Neutrophil (primary cell): Measurements from ENCODE around the gene MSI2.
"Not testable (repeated sequence)": the region's sequence is repeated elsewhere in the genome, so short reads cannot be mapped to it uniquely, and the experiment has no call there.

Experiments used
- H3K27ac ChIP-seq: fragments of 200-600 bp; sonication (generic); 2 replicates; pipeline ENCODE4 v1.5.1; 2016; ENCODE audit warnings: mild to moderate bottlenecking, moderate library complexity
- H3K27me3 ChIP-seq: fragments of 200-600 bp; sonication (generic); 2 replicates; pipeline ENCODE4 v1.6.0; 2016; ENCODE audit warnings: mild to moderate bottlenecking
- H3K36me3 ChIP-seq: fragments of 200-600 bp; sonication (generic); 2 replicates; pipeline ENCODE4 v1.5.1; 2017
- H3K4me1 ChIP-seq, 2 experiments: fragments of 200-600 bp in 1 of 2; sonication (generic) in 1 of 2; 1 replicate in 1 of 2; 2 replicates in 1 of 2; pipeline versions ENCODE4 v1.5.1 to v1.6.1; 2013 to 2016; ENCODE audit warnings: low read depth in 1 of 2, low read length in 1 of 2, mild to moderate bottlenecking in 1 of 2, moderate library complexity in 1 of 2; ENCODE audit not compliant: control insufficient read depth in 1 of 2, insufficient read depth in 1 of 2
- H3K4me3 ChIP-seq, 2 experiments: fragments of 200-600 bp in 1 of 2; sonication (generic) in 1 of 2; 1 replicate in 1 of 2; 2 replicates in 1 of 2; pipeline ENCODE4 v1.5.1; 2013 to 2016; ENCODE audit warnings: low read depth in 1 of 2, low read length in 1 of 2, mild to moderate bottlenecking in 1 of 2, moderate library complexity in 1 of 2
- H3K9me3 ChIP-seq: fragments of 200-600 bp; sonication (generic); 2 replicates; pipeline ENCODE4 v1.5.1; 2016
- TF ChIP-seq, protein P1 (sequence below): fragments of 200-600 bp; sonication (generic); IDR thresholded peaks from 2 replicates; pipeline ENCODE4 v1.5.1; 2016; ENCODE audit warnings: antibody characterized with exemption

Gene MSI2

DNA sequence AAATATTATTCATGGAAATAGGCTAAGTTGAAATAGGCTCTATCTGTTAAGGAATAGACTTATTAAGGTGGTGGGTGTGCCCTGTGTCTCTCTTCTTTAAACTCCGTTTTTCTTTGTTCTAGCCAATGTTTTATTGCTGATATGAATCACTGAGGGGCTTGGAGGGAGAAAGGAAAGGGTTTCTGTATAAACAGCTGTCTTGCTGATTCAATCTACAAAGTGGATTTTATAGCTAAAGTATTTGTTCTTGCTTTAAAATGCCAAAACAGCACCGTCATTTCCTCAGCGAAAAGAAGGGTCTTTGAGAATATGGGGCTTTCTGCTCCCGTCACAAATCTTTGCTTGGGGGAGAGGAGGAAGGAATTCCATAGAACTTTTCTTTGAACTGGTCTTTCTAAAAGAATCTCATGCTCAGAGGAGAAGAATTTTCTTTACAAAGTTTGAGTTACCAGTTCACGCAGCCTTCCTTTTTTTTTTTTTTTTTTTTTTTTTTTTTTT is 39.3 kb downstream of the MSI2 start:
- Histone ChIP-seq H3K4me1 (no peaks in the 10 kb centered on the region), H3K4me3 (no peak overlapping the region), H3K36me3 (no peaks in the 10 kb centered on the region), H3K27ac (no peak overlapping the region), H3K9me3 (no peaks in the 10 kb centered on the region), H3K27me3 (no peaks in the 10 kb centered on the region)
- TF ChIP-seq, protein P1, sequence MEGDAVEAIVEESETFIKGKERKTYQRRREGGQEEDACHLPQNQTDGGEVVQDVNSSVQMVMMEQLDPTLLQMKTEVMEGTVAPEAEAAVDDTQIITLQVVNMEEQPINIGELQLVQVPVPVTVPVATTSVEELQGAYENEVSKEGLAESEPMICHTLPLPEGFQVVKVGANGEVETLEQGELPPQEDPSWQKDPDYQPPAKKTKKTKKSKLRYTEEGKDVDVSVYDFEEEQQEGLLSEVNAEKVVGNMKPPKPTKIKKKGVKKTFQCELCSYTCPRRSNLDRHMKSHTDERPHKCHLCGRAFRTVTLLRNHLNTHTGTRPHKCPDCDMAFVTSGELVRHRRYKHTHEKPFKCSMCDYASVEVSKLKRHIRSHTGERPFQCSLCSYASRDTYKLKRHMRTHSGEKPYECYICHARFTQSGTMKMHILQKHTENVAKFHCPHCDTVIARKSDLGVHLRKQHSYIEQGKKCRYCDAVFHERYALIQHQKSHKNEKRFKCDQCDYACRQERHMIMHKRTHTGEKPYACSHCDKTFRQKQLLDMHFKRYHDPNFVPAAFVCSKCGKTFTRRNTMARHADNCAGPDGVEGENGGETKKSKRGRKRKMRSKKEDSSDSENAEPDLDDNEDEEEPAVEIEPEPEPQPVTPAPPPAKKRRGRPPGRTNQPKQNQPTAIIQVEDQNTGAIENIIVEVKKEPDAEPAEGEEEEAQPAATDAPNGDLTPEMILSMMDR: no peak

DNA sequence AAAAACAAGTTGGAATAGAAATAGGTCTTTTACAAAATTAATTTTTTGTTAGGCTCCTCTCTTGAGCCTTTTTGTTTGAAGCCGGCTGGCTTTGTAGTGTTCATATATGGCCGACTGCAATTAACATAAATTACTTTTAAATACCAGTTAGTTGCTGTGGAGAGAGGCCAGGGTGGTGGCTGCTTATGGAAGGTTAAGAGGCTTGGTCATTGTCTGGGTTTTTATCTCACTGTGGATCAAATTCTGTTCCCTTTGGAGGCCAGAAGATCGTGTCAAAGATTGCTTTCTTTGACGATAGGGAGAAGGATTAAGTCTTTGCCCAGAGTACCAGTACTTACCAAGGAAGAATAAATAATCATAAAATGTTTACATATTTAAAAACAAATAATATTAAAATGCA is 39.9 kb downstream of the MSI2 start:
- Histone ChIP-seq H3K4me3 (no peak overlapping the region), H3K36me3 (no peaks in the 10 kb centered on the region), H3K9me3 (no peaks in the 10 kb centered on the region), H3K27me3 (no peaks in the 10 kb centered on the region), H3K27ac (no peak overlapping the region), H3K4me1 (no peaks in the 10 kb centered on the region)
- TF ChIP-seq, protein P1: no peak

GRCh38 chr17:57299176-57299575 is 42.9 kb downstream of the MSI2 start:
- Histone ChIP-seq H3K4me1 (no peaks in the 10 kb centered on the region), H3K9me3 (no peaks in the 10 kb centered on the region), H3K36me3 (no peaks in the 10 kb centered on the region), H3K27ac (no peak overlapping the region), H3K4me3 (no peak overlapping the region), H3K27me3 (no peaks in the 10 kb centered on the region)
- TF ChIP-seq, protein P1: no peak

DNA sequence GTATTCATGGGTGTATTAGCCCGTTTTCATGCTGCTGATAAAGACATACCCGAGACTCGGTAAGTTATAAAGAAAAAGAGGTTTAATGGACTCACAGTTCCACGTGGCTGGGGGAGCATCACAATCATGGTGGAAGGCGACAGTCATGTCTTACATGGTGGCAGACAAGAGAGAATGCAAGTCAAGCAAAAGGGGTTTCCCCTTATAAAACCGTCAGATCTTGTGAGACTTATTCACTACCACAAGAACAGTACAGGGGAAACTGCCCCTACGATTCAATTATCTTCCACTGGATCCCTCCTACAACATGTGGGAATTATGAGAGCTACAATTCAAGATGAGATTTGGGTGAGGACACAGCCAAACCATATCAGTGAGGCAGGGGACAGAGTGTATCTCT is 44.3 kb downstream of the MSI2 start:
- not testable (repeated sequence) for H3K27me3 ChIP-seq, H3K36me3 ChIP-seq, H3K27ac ChIP-seq, H3K4me3 ChIP-seq, H3K9me3 ChIP-seq, H3K4me1 ChIP-seq

DNA sequence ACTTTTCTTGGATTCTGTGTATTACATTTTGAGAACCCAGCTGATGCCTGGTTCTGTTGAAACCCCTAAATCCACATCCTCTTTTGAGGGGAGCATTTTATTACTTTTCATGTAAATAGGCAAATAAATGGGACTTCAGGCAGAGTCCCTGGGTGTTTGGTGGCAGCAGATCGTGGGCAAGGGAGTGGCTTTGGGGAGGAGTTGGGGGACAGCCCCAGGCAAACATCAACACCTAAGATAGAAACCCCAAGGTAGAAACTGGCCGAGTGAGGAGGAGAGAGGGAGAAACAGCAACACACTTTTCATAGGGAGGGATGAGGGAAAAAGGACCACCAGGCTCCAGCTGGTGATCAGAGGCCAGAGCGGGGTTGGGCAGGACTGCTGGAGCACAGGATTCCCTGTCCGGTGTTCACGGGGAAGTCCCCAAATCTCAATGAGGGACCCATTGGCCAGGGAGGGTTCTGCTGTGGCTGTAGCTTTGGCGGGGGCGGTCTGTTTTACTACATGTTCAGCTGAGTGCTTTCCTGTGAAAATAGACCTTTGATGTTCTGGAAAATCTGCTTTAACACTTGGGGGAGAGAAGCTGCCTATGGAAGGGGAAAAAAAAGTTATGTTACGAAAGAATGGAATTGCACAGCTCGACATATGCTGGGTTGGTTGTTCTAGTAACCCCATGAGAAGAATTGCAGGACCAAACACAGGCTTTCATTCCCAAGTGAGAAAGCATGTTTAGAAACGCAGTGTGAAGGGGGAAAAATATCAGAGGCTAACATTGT is 46.6 kb downstream of the MSI2 start:
- TF ChIP-seq, protein P1: no peak
- Histone ChIP-seq H3K4me1 (no peaks in the 10 kb centered on the region), H3K9me3 (no peaks in the 10 kb centered on the region), H3K27ac (no peak overlapping the region), H3K4me3 (no peak overlapping the region), H3K27me3 (no peaks in the 10 kb centered on the region), H3K36me3 (no peaks in the 10 kb centered on the region)

GRCh38 chr17:57305144-57305728 is 48.9 kb downstream of the MSI2 start:
- Histone ChIP-seq H3K4me3 (no peak overlapping the region), H3K9me3 (no peaks in the 10 kb centered on the region), H3K27ac (no peak overlapping the region), H3K4me1 (no peaks in the 10 kb centered on the region), H3K27me3 (no peaks in the 10 kb centered on the region), H3K36me3 (no peaks in the 10 kb centered on the region)
- TF ChIP-seq, protein P1: no peak
